GM18909 (cell line): Measurements from ENCODE around the gene MTMR3.

ENCODE experiments used
- ATAC-seq: cut with Tn5 transposase; IDR thresholded peaks from one replicate; pipeline ENCODE4 v1.9.1; 2021; ENCODE audit warnings: mild to moderate bottlenecking; ENCODE audit not compliant: unreplicated experiment, poor library complexity

The MTMR3 gene

DNA sequence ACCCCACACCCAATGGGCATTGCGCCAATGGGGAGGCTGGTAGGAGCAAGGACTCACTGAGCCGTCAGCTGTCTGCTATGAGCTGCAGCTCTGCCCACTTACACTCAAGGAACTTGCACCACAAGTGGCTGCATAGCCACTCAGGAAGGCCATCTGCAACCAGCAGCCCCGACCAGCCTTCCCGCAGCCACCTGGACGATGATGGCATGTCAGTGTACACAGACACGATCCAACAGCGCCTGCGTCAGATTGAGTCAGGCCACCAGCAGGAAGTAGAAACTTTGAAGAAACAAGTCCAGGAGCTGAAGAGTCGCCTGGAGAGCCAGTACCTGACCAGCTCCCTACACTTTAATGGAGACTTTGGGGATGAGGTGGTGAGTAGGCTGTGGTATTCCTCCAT, 137.5 kb downstream of the MTMR3 start:
- no peak for ATAC-seq

DNA sequence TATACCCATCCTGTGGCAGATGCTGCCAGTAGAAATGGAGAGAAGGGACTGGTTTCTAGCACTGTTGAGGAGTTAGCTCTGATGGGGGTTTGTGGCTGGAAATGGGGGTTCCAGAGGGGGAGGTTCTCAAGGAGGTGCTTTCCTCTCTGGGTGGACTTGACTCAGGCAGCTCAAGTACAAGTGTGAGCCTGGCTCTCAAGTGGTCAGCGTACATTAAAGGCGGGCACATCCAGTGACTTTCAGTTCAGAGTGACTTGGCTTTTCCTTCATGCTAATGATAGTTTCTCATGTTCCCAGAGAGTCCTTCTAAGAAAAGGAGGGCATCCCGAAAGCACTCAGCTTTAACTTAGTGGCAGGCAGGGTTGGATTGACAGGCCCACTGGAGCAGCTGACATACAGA, 138.4 kb downstream of the MTMR3 start:
- no peak for ATAC-seq

DNA sequence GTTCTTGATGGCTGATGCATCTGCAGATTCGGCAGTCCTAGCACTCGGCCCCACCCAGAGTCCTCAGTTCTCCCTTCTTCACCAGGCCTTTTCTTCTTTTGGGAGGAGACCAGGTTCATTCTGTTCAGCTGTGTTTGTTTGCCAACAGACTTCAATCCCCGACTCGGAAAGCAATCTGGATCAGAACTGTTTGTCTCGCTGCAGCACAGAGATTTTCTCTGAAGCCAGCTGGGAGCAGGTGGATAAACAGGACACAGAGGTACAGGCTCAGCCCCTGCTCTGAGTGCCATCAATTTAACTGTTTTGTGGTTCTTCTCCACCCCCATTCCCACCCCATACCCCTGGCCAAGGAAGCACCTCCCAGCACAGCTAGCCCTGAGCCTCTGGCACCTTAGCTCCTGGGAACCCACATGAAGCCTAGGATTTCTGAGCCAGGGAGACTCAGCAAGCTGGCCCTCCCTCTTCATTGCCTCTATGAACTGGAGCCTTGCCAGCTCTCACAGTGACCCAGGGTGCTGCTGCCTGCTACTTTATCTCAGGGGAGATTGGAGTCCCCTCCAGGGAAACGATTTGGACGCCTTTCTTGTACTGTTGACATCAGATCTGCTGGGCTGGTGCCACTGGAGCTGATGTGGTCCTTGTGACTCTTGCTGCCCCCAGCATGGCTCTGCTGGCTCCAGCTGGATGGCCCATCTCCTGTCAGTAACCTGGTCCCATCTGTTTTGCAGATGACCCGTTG, 139.1 kb downstream of the MTMR3 start:
- ATAC-seq, result no peak

DNA sequence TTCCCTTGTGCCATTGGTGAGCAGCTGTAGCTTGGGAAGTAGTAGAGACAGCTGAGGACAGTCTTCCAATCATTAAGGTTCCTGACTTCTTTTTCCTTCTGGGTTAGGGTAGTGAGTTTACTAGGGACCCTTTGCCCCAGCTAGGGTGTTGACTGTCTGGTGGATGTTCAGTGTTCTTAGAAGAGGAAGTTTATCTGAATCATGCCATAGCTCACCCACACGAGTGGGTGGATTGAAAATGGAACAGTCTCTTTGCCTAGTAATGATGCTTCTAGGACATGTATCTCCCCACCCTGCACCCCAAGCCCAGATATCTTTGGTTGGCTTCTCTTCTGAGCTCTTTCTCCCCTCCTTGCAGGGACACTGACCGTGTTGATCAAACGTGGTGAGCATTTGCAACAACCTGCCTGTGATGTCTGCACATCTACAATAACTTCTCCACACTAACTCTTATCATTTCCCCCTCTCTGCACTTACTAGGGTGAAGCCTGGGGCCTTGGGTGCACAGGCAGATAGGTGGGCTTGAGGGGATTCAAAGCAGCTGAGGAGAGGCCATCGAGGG, 140.2 kb downstream of the MTMR3 start:
- no peak for ATAC-seq

DNA sequence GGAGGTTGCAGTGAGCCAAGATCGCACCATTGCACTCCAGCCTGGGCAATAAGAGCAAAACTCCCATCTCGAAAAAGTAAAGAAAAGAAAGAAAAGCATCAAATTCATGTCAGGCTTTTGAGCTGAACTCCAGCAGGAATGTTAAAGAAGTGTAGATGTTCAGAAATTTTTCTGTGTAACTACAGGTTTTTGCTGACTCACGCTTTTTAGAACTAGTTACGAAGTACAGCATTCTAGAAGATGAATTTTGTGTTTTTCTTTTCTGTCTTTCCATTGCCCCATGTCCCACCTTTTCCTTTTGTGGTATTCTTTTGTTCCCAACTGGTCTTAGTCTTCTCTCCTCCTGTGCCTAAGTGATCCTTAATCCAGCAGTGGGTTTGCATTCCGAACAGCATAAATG, 141.3 kb downstream of the MTMR3 start:
- ATAC-seq, result no peak

DNA sequence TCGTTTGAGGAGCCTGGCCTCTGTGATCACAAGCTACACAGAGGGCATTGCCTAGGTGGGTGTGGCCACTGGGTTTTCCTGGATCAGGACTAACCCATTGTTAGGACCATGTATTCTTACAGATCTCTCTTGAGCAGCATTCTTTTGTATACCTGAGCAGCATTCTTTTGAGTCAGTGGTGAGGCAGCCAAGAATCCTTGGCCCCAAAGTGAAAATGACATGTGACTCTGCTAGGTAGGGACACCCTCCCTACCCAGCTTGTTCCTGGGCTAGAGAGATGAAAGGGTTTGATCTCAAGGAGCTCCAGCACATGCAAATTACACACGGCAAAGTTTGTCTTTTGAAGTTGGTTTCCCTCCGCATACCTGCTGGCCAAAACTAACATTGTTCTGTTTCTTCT, 142.2 kb downstream of the MTMR3 start:
- ATAC-seq, result no peak

DNA sequence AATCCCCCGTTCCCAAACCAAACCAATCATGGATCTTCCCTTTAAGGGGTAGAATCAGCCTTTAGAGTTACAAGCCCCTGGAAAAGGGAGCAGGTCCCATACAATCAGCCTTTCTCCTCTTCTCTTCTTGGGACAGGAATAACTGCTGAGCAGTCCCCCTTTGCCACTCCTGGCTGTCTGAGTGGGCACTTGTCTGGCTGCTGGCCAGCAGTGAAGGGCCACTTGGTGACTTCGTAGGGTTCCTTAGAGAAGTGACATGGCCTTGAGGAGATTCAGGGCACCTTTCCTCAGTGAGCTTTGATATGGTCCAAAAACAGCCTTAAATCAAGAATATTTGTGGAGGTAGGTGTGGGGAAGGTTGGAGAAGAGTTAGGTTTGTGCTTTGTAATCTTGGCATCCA, 143.8 kb downstream of the MTMR3 start:
- no peak for ATAC-seq

DNA sequence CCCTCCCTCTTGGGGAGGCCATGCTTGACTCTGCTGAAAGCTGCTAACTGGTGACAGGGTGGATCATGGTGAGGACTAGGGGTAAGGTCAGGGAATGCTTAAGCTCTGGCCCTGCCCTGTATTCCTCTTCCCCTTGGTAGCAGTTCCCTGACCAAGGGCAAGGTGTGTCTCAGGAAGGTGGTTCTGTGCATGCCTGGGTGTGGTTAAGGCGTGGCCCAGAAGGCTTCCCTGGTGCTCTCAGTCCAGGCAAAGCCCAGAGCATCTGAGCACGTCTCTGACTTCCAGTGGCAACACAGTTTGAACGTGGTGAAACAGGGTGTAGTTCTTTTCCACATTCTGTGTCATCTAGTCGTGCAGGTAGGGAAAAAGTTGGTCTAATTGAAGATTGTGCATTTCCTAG, 144.2 kb downstream of the MTMR3 start:
- no peak for ATAC-seq

DNA sequence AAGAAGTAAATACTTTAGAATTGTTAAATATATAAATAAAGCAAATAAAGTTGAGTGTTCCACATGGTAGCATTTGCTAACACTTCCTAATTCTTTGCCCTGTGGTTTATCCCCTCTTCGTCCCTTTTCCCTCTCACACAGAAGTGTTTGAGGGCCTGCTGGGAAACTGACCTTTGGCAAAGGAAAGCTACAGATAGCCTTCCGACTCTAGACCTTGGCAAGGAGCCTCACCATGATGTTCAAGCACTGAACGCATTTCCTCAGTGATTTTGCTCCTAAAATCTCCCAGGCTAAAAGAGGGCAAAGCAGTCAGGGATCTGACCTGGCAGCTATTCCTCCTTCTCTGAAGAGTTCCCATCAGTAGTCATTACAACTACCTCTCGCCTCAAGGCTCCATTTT, 144.8 kb downstream of the MTMR3 start:
- ATAC-seq, result no peak

DNA sequence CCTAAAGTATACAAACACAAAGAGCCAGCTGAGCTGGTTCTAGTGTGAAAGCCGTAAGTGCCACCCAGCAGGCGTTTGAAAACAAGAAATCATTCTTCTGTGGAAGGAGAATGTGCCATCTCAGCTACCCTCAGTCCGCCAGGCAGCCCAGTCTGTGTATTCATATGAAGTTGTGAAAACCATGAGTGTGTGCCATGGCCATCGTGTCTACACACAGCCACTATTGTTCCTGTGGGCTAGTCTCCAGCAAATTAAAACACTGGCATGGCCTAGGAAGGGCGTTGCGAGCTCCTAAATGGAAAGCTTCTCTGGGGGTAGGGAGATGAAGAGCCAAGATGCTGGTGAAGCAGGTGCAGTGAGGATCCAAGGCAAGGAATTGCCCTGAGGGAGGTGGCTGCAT, 145.8 kb downstream of the MTMR3 start:
- ATAC-seq, result no peak

DNA sequence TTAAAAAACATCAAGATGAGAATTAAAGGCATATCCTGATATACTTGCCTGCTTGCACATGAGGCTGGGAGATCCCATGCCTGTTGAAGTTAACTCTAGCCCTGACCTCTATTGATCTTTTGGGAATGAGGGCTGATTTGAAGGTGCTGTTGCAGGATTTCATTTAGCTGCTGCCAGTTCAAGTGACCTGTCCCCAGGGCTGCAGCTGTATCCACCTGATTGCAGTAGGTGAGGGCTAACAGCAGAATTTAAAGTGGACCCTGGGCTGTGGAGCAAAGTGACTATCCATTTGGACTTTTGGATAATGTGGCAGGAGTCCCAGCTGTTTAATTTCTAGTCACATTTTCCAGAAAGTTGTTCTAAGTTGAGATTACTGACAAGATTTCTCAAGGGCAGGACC, 146.5 kb downstream of the MTMR3 start:
- no peak for ATAC-seq

DNA sequence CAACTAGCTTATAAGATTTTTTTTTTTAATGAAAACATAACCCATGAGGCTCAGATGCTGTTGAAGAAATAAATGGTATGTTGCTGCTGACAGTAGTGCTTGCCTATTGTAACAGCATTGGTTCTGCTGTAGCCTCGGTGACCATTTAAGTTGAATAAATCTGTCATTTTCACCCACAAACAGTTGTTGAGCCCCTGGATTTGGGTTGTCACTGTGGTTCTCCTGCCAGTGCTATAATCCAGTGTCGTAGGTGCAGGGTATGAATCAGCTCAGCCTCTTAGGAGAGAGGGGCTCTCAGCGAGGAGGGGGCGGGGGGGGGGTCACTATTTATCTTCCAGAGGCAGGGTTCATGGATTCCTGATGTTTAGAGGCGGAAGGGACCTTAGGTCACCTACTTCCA, 147.4 kb downstream of the MTMR3 start:
- ATAC-seq, result no peak

DNA sequence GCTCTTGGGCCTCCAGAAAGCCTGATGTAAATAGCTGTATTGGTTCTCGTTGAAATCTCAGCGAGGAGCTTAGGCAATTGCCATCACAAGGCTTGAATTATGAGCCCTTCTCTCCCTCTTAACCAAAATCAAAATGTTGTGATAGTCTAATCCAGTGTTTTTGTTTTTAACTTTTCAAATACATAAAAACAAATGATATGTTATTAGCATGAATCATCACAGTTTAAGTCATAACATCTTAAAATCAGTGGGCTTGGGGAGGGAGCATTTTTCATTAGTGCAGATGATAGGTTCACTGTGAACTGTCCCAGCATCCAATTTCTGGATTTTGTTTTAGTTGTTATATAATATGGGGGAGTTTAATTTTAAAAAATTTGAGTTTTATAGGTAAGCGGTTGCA, 148.4 kb downstream of the MTMR3 start:
- ATAC-seq, result no peak

DNA sequence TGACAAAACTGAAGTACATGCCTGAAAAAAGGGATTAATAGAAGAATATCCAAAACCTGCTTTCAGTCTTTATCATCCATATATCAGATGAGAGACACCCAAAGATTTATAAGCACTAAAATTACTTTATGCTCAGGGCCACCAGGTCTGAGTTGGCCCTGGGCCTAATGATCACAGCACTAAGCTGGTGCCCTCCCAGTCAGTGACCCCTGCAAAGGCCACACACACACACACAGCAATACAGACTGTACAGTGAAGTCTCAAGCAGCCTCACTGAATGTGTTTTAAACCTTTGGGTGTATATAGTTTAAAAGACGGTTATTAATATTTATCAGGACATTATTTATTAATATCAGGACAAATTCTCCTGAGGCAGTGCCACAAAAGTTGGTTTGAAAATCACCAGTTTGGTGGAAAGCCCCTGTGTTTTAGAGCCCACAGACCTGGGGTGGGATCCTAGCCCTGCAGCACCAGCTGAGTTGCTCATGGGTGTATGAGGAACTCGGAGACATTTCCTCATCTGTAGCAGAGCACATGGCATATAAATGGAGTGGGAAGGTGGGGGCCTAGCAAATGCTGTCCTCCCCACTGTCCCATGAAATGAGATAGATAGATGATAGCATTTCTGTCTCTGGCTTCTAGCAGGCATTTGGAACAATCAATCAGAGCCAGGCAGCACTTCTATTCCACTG, 148.9 kb downstream of the MTMR3 start:
- no peak for ATAC-seq

DNA sequence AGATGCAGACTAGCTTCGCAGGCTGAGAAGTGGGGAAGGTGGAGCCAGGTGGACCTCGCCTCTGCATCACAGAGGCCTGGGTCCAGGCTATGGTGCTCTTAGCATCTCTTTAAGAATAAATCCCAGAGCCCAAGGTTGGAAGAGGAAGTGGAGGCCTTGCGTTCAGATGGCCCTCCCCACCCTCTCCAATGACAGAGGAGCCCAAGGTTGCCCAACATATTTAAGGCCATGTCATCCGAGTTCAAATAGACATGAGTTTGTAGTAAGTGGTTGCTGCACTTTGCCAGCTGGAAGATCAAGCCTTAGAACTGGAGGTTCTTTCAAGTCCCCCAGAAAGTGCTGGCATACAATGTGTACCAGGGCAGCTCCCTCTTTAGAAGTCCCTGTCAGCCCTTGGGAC, 150.2 kb downstream of the MTMR3 start:
- ATAC-seq, result no peak

DNA sequence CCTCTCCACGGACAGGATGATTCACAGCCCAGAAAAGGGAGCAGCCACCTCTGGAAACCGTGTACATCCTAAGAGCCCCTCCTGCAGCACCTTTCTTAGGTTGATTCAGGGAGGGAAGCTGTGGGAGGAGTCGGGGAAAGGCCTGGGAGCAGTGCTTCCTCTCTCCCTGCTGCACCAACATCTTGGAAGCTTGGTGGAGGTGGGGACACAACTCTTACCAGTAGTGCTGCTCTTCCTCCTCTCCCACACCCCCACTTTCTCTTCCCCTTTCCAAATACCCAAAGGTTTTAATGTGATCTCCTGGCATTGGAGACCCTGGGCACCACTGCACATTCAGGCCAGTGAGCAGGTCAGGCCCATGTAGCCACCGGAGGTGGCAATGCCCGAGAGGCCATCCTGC, 150.9 kb downstream of the MTMR3 start:
- no peak for ATAC-seq

DNA sequence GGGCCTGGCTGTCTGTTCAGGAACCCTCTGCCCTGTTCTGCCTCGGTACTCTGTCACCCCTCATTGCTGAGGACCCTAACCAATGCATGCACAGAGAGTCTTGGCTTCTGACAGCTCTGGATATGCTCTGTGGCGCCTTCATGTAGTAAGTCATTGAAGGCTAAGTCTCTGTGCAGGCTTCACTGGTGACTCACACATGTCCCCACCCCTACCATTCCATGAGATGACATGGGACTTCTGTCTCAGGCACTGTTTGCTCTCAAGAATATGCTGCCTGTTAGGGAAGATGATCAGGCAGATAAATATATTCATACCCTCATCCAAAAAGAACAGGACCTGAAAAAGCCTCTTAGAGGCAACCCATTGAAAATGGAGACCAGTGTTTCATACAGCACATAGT, 153.7 kb downstream of the MTMR3 start:
- ATAC-seq, result no peak

DNA sequence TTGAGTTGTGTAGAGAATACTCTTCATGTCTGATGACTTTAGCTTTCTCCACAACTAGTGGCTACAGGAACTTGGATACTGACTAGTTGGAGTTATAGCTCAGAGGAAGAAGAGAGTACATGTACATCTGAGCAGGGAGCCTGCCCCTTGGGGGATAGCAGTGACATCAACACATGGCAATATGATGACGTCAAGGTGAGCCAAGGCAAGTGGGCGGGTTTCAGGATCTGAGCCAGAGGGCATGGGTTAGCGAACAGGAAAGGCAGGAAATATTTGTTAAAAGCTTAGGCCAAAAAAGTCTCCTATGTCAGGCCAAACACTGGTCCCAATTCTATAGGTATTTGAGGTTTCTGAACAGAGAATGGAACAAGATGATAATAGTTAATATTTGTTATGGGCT, 155.2 kb downstream of the MTMR3 start:
- no peak for ATAC-seq

DNA sequence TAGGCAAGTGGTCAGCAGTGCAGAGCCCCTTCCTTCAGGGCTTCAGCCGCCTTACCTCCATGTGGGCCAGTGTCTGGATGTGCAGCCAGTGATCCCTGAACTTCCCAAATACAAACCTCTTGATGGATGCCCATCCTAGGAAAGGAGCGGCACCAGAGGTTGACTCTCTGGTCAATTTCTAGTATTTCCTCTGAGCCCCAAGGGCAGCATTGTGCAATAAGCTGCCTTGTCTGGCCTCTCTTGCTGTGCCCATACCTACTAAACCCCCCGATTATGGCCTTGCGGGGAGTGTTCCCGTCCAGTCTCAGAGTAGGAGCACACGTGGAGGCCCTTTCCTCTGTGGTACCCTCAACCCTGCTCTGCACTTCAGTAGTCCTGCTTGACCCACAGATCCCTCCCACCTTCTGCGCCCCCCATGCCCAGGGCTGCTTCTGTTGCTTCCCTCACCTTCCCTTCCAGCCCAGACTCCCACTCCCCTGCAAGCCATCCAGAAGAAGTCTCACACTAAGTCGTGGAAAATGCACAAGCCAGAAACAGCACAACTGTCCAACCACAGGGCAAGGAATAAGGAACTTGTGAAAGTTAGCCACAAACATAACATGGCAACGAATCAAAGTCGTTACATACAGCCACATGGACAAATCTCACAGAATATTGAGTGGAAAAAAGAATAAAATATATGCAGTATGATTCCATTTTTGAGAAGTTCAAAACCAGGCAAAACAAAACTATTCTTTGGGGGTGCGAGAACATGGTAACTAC, 157.7 kb downstream of the MTMR3 start:
- ATAC-seq, result no peak

DNA sequence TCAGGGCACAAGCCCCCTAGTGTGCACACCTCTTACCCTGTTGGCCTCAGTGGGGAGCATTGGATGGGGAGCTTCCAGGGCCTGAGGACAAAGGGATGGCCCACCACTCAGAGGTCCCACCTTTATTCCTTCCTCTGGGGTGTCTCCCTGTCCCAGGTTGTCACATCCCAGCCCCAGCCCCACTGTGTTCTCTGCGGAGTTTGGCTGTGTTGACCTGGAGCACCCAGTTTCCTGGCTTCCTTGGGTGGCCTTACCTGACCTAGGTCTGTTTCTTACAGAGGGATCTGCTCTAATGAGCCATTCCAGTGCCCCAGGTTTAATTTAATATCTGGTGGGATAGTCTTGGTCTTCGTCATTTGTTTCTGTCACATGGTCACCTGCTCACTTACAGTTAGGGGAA, 158.5 kb downstream of the MTMR3 start:
- no peak for ATAC-seq

DNA sequence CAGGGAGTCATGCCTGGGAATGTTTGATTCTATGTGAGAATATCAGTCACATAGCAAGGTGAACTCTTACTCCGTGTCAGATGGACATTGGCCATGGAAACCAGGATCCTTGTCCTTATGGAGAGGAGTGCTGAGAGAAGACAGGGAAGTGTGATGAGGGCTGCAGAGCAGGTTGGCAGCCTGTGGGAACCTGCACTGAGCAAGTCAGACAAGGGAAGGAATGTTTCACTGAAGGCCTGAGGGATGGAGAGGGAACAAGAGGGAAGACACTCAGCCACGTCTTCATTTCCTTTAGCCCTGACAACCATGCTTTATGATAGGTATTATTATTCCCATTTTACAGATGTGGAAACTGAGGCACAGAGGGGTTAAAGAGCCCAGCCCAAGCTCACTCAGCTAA, 158.9 kb downstream of the MTMR3 start:
- no peak for ATAC-seq
